Astrocyte of the cerebellum (primary cell): ENCODE data around the gene UROC1.

Source experiments
- DNase-seq: peaks from one replicate; pipeline ENCODE4 v3.0.0-alpha.2; 2011; ENCODE audit warnings: low read depth
- H3K4me3 ChIP-seq: 2 replicates; pipeline ENCODE4 v1.5.1; 2011; ENCODE audit warnings: mild to moderate bottlenecking, low read depth, low read length, moderate library complexity
- in situ Hi-C: cut with HindIII; loops from 2 replicates; pipeline ENCODE4 v1.10.0; 2017; ENCODE audit warnings: low sequenced_read_pairs
- TF ChIP-seq, protein P1 (sequence below): IDR thresholded peaks from 2 replicates; pipeline ENCODE4 v1.5.1; 2012; ENCODE audit warnings: low read length, low read depth, moderate library complexity, mild to moderate bottlenecking; ENCODE audit errors: missing control alignments

Gene UROC1

DNA sequence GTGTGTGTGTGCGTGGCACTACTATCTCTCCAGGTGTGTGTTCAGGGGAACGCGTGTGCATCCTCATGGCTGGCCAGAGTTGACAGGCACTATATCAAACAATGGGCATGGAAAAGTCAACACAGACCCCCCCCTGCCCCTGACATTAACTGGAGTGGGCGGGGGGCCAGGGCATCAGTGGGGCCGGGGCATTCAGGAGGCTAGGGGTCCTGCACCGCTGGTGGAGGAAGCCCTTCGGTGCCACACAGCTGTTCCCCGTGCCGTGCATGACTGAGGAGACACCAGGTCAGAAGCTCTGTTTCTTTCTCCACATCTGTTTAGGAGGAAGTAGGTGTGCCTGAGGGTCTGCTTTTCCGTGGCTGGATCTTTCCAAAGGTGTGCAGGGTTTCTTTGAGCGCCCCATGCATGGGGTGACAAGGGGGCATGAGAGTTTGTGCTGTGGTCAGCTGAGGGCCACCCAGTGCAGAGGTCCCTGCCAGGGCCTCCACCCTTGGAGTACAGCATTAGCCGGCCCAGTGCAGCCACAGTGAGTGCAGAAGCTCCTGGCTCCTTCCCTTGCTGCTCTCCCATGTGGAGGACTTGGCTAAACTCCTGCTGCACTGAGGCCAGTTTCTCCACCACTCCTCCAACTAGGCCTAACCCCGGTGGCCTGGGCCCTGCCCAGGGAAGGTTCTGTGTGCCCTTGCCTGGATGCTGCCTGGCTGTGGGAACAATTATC lies 33.7 kb upstream of the UROC1 start:
- no peak for DNase-seq
- no peak overlapping the region for H3K4me3 ChIP-seq
- TF ChIP-seq, protein P1, sequence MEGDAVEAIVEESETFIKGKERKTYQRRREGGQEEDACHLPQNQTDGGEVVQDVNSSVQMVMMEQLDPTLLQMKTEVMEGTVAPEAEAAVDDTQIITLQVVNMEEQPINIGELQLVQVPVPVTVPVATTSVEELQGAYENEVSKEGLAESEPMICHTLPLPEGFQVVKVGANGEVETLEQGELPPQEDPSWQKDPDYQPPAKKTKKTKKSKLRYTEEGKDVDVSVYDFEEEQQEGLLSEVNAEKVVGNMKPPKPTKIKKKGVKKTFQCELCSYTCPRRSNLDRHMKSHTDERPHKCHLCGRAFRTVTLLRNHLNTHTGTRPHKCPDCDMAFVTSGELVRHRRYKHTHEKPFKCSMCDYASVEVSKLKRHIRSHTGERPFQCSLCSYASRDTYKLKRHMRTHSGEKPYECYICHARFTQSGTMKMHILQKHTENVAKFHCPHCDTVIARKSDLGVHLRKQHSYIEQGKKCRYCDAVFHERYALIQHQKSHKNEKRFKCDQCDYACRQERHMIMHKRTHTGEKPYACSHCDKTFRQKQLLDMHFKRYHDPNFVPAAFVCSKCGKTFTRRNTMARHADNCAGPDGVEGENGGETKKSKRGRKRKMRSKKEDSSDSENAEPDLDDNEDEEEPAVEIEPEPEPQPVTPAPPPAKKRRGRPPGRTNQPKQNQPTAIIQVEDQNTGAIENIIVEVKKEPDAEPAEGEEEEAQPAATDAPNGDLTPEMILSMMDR, result no peak
- in situ Hi-C loops, result no loop called here

DNA sequence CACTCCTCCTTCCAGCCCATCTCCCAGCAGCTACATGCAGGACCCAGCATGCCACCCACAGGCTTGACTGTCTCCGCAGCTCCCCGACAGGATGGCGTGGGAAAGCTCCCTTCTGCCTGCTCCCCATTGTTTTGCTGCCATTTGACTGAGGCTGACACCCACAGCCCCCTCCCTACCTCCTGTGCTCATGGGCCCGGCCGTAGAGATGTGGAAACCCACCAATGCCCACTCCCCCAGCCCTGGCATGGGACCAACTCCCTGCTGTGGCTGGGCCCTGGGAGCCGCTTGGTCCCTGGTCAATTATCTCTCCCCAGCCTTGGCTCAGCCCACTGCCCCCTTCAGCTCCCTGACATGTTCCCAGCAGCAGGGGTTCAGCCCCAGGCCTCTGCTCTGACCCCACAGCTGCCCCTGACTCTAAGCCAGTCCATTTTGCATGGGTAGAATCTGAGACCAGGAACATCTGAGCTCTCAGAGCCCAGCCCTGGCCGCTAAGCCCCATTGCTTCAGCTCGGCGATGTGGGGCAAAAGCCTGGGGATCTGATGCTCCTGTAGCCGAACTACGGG lies 33.0 kb upstream of the UROC1 start:
- TF ChIP-seq, protein P1, result no peak
- no peak for DNase-seq
- in situ Hi-C loops, result no loop called here
- no peak overlapping the region for H3K4me3 ChIP-seq

DNA sequence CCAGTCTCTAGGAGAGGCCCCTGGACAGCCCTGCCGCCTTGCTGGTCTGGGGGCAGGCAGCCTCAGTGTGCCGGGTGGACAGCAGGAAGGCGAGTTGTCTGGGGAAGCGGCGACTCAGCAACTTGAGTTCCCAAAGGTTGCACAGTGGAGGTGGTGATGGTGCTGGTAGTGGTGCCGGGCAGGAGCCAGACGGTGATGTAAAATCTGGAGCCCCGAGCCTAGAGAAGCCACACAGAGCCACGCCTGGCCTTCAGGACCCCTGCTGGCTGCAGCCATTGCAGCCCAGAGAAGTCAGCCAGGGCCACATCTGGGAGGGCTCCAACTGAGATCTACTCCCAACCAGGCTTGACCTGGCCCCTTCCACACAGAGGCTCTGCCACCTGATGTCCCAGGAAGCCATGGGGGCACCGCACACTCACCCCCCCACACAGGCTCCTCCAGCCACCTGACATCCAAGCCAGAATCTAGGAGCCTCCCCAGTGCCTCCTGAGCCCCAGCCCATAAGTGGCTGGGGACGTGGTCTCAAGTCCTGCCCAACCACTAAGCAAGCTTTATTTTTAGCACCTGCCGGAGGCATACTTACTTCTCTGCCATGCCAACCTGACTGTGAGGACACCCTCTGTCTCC lies 32.4 kb upstream of the UROC1 start:
- DNase-seq, result no peak
- TF ChIP-seq, protein P1, result no peak
- in situ Hi-C loops, result no loop called here
- H3K4me3 ChIP-seq, result no peak overlapping the region

DNA sequence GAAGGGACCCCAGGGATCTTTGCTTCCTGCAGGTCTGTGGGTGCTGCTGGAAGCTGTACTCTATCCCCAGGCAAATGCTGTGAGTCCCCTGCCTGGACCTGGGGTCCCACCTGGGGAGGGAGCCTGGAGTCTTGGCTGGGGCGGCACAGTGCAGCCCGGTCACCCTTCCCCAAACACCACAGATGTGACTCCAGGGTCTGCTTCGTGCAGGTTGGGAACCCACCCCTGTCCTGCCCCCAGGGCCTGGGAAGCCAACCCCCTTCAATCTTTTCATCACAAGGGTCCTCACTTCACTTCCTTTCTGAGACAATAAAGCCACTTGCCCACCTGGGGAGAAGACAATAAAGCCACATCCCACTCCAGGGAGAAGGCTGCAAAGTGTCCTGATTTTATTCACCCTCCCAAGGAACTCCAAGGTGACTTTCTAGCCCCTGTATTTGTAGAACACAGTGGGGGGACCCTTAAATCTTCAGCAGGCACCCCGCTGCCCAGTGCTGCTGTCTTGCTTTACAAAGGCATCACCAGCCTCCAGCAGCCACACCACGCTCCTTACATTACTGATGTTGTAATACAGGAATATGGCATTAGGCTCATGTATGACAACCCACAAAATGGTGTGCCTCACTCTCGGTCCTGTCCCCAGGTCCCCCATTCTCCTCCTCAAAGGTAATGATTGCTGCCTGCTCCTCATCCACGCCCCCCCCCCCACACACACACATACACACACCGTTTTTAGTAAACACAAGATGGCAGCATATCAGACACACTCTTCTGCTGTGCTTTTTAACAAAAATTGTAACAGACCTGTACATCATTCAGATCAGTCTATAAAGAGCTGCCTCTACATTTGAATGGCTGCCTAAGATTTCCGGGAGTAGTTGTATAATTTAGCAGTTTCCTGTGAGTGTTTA lies 31.2 kb upstream of the UROC1 start:
- in situ Hi-C loops, result no loop called here
- DNase-seq, result no peak
- TF ChIP-seq, protein P1, result no peak
- H3K4me3 ChIP-seq, result no peak overlapping the region

DNA sequence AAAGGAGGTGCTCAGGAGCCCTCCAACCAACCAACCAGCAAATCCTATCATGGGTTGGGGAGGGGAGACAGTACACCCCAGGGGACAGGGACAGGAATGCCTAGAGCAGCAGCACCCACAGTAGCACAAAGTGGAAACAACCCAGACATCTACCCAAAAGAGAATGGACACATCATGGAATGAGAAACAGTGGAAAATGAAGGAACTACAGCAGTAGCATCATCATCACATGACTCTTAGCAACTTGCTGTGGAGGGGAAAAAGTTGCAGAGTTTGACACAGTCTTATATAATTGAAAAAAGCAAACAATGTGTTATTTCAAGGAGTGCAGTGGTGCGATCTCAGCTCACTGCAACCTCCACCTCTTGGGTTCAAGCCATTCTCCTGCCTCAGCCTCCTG lies 30.1 kb upstream of the UROC1 start:
- in situ Hi-C loops, result no loop called here
- TF ChIP-seq, protein P1, result no peak
- no peak for DNase-seq

DNA sequence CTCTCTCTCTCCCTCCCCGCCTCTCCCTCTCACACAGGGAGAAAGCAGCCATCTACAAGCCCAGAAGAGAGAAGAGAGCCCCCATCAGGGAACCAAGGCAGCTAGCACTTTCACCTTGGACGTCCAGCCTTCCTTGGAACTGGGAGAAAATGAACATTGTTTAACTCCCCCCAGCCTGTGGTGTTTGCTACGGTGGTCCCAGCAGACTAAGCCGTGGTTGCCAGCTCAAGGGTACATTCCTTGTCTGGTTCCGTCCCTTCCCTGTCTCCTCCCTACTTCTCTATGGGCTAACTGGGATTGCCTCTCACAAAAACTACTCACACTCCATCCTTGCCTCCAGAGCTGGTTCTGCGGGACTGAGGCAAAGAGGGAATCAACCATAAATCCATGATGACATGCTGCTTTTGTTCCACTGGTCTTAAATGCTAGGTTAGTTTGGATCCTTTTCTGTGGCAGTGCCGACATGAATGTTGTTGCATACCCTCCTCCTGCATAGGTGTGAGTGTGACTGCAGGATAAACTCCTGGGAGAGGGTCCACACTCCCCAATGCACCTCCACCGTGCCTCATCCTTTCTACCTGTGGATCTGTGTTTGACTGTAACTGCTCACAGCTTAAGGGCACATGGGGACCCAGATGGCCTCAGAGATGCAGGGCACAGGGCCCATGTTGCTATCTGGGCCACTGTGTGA lies 29.1 kb upstream of the UROC1 start:
- no peak for DNase-seq
- in situ Hi-C loops, result no loop called here
- no peak overlapping the region for H3K4me3 ChIP-seq
- TF ChIP-seq, protein P1, result no peak

More for the DNA sequence above, 30.1 kb upstream of the UROC1 start:
- no peak overlapping the region for H3K4me3 ChIP-seq
